ENCODE data around the gene DPEP3. TPM values are rescaled to one million over a fixed set of nuclear protein-coding genes. Genes with fewer than 3 reads are reported as not detected.

DPEP3 gene
- total RNA-seq, 2 experiments from 2014 or later: 0.54 to 0.64 TPM

DNA sequence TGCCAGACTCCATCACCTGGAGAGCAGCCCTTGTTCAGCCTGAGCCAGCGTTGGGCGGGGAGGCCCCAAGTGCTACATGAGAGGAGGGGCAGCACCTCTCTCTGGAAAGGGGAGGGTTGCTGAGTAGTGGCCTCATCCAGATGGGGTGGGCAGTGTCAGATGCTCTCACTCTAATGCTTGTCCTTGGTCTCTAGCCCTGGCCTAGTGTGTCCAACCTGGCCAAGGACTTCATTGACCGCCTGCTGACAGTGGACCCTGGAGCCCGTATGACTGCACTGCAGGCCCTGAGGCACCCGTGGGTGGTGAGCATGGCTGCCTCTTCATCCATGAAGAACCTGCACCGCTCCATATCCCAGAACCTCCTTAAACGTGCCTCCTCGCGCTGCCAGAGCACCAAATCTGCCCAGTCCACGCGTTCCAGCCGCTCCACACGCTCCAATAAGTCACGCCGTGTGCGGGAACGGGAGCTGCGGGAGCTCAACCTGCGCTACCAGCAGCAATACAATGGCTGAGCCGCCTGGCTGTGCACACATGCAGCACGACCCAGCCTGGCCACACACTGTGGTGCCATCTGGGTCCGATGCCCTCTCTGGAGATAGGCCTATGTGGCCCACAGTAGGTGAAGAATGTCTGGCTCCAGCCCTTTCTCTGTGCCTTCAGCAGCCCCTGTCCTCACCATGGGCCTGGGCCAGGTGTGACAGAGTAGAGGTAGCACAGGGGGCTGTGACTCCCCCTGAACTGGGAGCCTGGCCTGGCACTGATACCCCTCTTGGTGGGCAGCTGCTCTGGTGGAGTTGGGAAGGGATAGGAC, 53.0 kb downstream of the DPEP3 start:
- peaks cover 3% of the 10 kb centered on the region for H3K36me3 Mint-ChIP-seq
- H3K27me3 Mint-ChIP-seq: no peaks in the 10 kb centered on the region
- no peaks in the 10 kb centered on the region for H3K9me3 Mint-ChIP-seq
- H3K27ac Mint-ChIP-seq: no peak overlapping the region
- POLR2A ChIA-PET: interaction anchor here (1.6 kb wide), 1 partner anchor 14 kb away, joined by 3 read pairs; no protein-coding TSS in a partner anchor
- no peak overlapping the region for H3K4me3 Mint-ChIP-seq
- no peak for ATAC-seq (ENCODE audit: low read depth)
- H3K4me1 Mint-ChIP-seq: peaks cover 3% of the 10 kb centered on the region
- peak; percentile 30 for DNase-seq

DNA sequence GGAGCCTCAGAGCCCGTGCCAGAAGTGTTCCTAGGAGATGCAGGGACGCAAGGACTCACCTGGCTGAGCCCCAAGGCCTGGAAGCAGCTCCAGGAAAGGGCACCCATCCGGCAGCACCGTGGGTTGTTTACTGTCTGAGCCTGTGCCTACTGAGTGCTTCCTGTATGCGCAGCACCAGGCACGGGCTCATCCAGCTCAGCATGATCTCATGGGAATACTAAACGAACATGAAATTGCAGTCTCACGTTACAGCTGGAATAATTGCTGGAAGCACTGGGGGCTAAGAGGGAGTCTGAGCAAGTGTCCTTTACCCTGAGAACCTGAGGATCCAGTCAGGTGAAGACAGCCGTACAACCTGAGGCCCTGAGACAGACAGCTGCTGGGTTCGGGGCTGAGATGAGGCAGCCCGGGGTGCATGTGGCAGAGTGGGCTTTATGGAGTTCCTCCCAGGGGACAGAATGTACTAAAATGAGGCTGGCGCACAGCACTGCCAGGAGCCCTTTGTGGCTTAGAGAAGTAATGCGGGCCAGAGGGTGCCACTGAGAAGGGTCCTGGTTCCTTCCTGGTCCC, 54.0 kb downstream of the DPEP3 start:
- POLR2A ChIA-PET: no interaction called here
- no peaks in the 10 kb centered on the region for H3K27me3 Mint-ChIP-seq
- peaks cover 1% of the 10 kb centered on the region for H3K36me3 Mint-ChIP-seq
- DNase-seq (peak; percentile 29), ATAC-seq (ENCODE audit: low read depth) (no peak)
- H3K4me1 Mint-ChIP-seq: peaks cover 6% of the 10 kb centered on the region
- H3K4me3 Mint-ChIP-seq: no peak overlapping the region
- no peaks in the 10 kb centered on the region for H3K9me3 Mint-ChIP-seq
- H3K27ac Mint-ChIP-seq: no peak overlapping the region

Other genes starting within 250 kb of the DPEP3 start
- gene RANBP10, start 173.9 kb downstream of the DPEP3 start, total RNA-seq: 10 to 100 TPM; 23.1 to 23.2 TPM
- gene TSNAXIP1, start 173.6 kb downstream of the DPEP3 start, total RNA-seq: under 1 TPM in 1 of 2 experiments, not detected in 1; 0.40 TPM
- gene THAP11, start 138.2 kb downstream of the DPEP3 start, total RNA-seq: 10 to 100 TPM; 48.1 to 50.1 TPM
- gene NUTF2, start 133.6 kb downstream of the DPEP3 start, total RNA-seq: 10 to 100 TPM; 88.4 TPM
- gene CENPT, start 132.8 kb downstream of the DPEP3 start, total RNA-seq: 10 to 100 TPM; 84.0 to 90.7 TPM
- 100 to 1,000 TPM; 119 to 130 TPM for gene EDC4, start 107.4 kb downstream of the DPEP3 start, total RNA-seq
- gene NRN1L, start 95.6 kb downstream of the DPEP3 start, total RNA-seq: 1 to 10 TPM; 2.1 to 3.1 TPM
- 10 to 100 TPM; 22.8 to 25.6 TPM for gene PSKH1, start 87.2 kb downstream of the DPEP3 start, total RNA-seq
- 1 to 10 TPM; 4.9 to 7.2 TPM for gene CTRL, start 48.6 kb downstream of the DPEP3 start, total RNA-seq
- gene PSMB10, start 43.6 kb downstream of the DPEP3 start, total RNA-seq: 100 to 1,000 TPM; 220 to 246 TPM
- gene LCAT, start 36.4 kb downstream of the DPEP3 start, total RNA-seq: 10 to 100 TPM; 17.6 to 23.6 TPM
- 10 to 100 TPM; 43.9 to 48.7 TPM for gene SLC12A4, start 11.9 kb downstream of the DPEP3 start, total RNA-seq
- 10 to 100 TPM; 27.5 to 28.6 TPM for gene DPEP2, start 19.0 kb upstream of the DPEP3 start, total RNA-seq
- gene DPEP2NB, start 35.4 kb upstream of the DPEP3 start, total RNA-seq: not detected
- gene DDX28, start 42.7 kb upstream of the DPEP3 start, total RNA-seq: 10 to 100 TPM; 15.2 to 17.0 TPM
- 10 to 100 TPM; 21.1 to 25.2 TPM for gene DUS2, start 42.8 kb upstream of the DPEP3 start, total RNA-seq
- gene NFATC3, start 104.9 kb upstream of the DPEP3 start, total RNA-seq: 100 to 1,000 TPM; 132 to 139 TPM

All from activated naive CD8-positive, alpha-beta T cell treated with anti-CD3 and anti-CD28 coated beads, Interleukin-2, amount 10 ng/mL, durations not matched to agents 7 days and 5 days (primary cell).